GM23338 (cell line): ENCODE data around the gene LRRC25. TPM values are rescaled to one million over a fixed set of nuclear protein-coding genes. Genes with fewer than 3 reads are reported as not detected.

Experiments used
- ATAC-seq: fragments of 200-7000 bp; cut with Tn5 transposase; 3 replicates; pipeline ENCODE4 v1.9.1; 2020
- DNase-seq: peaks from one replicate; pipeline ENCODE4 v3.0.0-alpha.2; 2015; ENCODE audit warnings: low spot score
- H2AFZ ChIP-seq: fragments of 200-600 bp; sonication (generic); 2 replicates; pipeline ENCODE4 v1.8.0; 2016; ENCODE audit warnings: antibody characterized with exemption, mild to moderate bottlenecking, moderate library complexity
- H3F3A ChIP-seq: fragments of 200-600 bp; sonication (generic); replicated peaks from 2 replicates; pipeline ENCODE4 v1.8.0; 2017; ENCODE audit warnings: antibody characterized with exemption, mixed run types, low read depth
- H3K27ac ChIP-seq: fragments of 200-600 bp; sonication (generic); 2 replicates; pipeline ENCODE4 v1.6.1; 2016; ENCODE audit warnings: low read depth
- H3K27me3 ChIP-seq: fragments of 200-600 bp; sonication (generic); 2 replicates; pipeline ENCODE4 v1.8.0; 2016; ENCODE audit warnings: mild to moderate bottlenecking, mixed run types, moderate library complexity; ENCODE audit not compliant: insufficient read depth
- H3K36me3 ChIP-seq: fragments of 200-600 bp; sonication (generic); 2 replicates; pipeline ENCODE4 v1.8.0; 2016; ENCODE audit warnings: mild to moderate bottlenecking; ENCODE audit not compliant: insufficient read depth
- H3K4me1 ChIP-seq: fragments of 200-600 bp; sonication (generic); 2 replicates; pipeline ENCODE4 v1.8.0; 2016; ENCODE audit warnings: mild to moderate bottlenecking, moderate library complexity; ENCODE audit not compliant: insufficient read depth
- H3K4me2 ChIP-seq: fragments of 200-600 bp; sonication (generic); 2 replicates; pipeline ENCODE4 v1.7.1; 2017; ENCODE audit warnings: mixed run types
- H3K4me3 ChIP-seq: fragments of 200-600 bp; sonication (generic); 2 replicates; pipeline ENCODE4 v1.6.1; 2016; ENCODE audit warnings: mixed run types
- H3K79me2 ChIP-seq: fragments of 200-600 bp; sonication (generic); replicated peaks from 2 replicates; pipeline ENCODE4 v1.8.0; 2017; ENCODE audit warnings: mild to moderate bottlenecking; ENCODE audit not compliant: insufficient read depth
- H3K9me2 ChIP-seq: fragments of 200-600 bp; sonication (generic); 2 replicates; pipeline ENCODE4 v1.8.0; 2017; ENCODE audit not compliant: insufficient read depth
- H4K20me1 ChIP-seq: fragments of 200-600 bp; sonication (generic); replicated peaks from 2 replicates; pipeline ENCODE4 v1.8.0; 2017; ENCODE audit warnings: mild to moderate bottlenecking; ENCODE audit not compliant: insufficient read depth
- H3K27ac Mint-ChIP-seq: 2 replicates; pipeline ENCODE4 v1.8.0; 2020; ENCODE audit warnings: inconsistent platforms, mild to moderate bottlenecking, moderate library complexity, mixed read lengths
- H3K27me3 Mint-ChIP-seq: 3 replicates; pipeline ENCODE4 v1.8.0; 2022; ENCODE audit warnings: low read depth, mild to moderate bottlenecking, moderate library complexity, mixed read lengths, inconsistent platforms; ENCODE audit not compliant: insufficient read depth, poor library complexity
- H3K36me3 Mint-ChIP-seq: 3 replicates; pipeline ENCODE4 v1.8.0; 2021; ENCODE audit warnings: low read depth, mild to moderate bottlenecking, inconsistent platforms, moderate library complexity, mixed read lengths
- H3K4me1 Mint-ChIP-seq: 3 replicates; pipeline ENCODE4 v1.8.0; 2020; ENCODE audit warnings: mild to moderate bottlenecking, inconsistent platforms, mixed read lengths
- H3K4me3 Mint-ChIP-seq: 3 replicates; pipeline ENCODE4 v1.8.0; 2021; ENCODE audit warnings: moderate library complexity, mild to moderate bottlenecking, inconsistent platforms, mixed read lengths
- H3K9me3 Mint-ChIP-seq: 3 replicates; pipeline ENCODE4 v1.8.0; 2020; ENCODE audit warnings: moderate library complexity, mild to moderate bottlenecking, inconsistent platforms, mixed read lengths
- CREB1 ChIP-seq: fragments of 250-450 bp; sonication (Bioruptor Pico); IDR thresholded peaks from 2 replicates; pipeline ENCODE4 v1.5.0; 2020; ENCODE audit warnings: low read depth, mild to moderate bottlenecking, moderate library complexity
- CTCF ChIP-seq, 2 experiments: fragments of 200-600 bp in 1 of 2; sonication (generic) in 1 of 2; conservative IDR thresholded peaks; 2 replicates each; pipeline versions ENCODE4 v1.5.1 to v1.6.1; 2016 to 2017; ENCODE audit warnings: antibody characterized with exemption in 2 of 2, low read depth in 2 of 2, mild to moderate bottlenecking in 2 of 2, moderate library complexity in 1 of 2
- ETS1 ChIP-seq: IDR thresholded peaks from 2 replicates; pipeline ENCODE4 v1.6.1; 2016; ENCODE audit warnings: antibody characterized with exemption
- EZH2 ChIP-seq: fragments of 200-600 bp; sonication (generic); IDR thresholded peaks from one replicate; pipeline ENCODE4 v1.8.0; 2017; ENCODE audit warnings: antibody characterized with exemption, mild to moderate bottlenecking, low read depth; ENCODE audit not compliant: unreplicated experiment
- EZH2phosphoT487 ChIP-seq: fragments of 200-600 bp; sonication (generic); IDR thresholded peaks from one replicate; pipeline ENCODE4 v1.8.1; 2018; ENCODE audit warnings: antibody characterized with exemption; ENCODE audit not compliant: unreplicated experiment
- JUNB ChIP-seq: IDR thresholded peaks from one replicate; pipeline ENCODE4 v1.6.1; 2016; ENCODE audit warnings: antibody characterized with exemption; ENCODE audit not compliant: unreplicated experiment
- NANOG ChIP-seq: IDR thresholded peaks from 2 replicates; pipeline ENCODE4 v1.6.1; 2016; ENCODE audit warnings: antibody characterized with exemption, borderline replicate concordance
- POLR2AphosphoS5 ChIP-seq: IDR thresholded peaks from 2 replicates; pipeline ENCODE4 v1.6.1; 2016; ENCODE audit warnings: antibody characterized with exemption, low read depth
- REST ChIP-seq: IDR thresholded peaks from one replicate; pipeline ENCODE4 v1.6.1; 2018; ENCODE audit warnings: antibody characterized with exemption; ENCODE audit not compliant: unreplicated experiment
- STAT1 ChIP-seq: IDR thresholded peaks from one replicate; pipeline ENCODE4 v1.6.1; 2016; ENCODE audit warnings: antibody characterized with exemption; ENCODE audit not compliant: unreplicated experiment
- ZNF114 ChIP-seq: fragments of 250-450 bp; sonication (Bioruptor Pico); IDR thresholded peaks from 2 replicates; pipeline ENCODE4 v1.5.0; 2020; ENCODE audit warnings: mild to moderate bottlenecking, moderate library complexity
- ZNF331 ChIP-seq: fragments of 250-450 bp; sonication (Bioruptor Pico); IDR thresholded peaks from 2 replicates; pipeline ENCODE4 v1.5.0; 2020; ENCODE audit warnings: low read depth, mild to moderate bottlenecking, moderate library complexity
- ZNF462 ChIP-seq: fragments of 250-450 bp; sonication (Bioruptor Pico); IDR thresholded peaks from 2 replicates; pipeline ENCODE4 v1.5.0; 2020; ENCODE audit warnings: mild to moderate bottlenecking, moderate library complexity
- polyA plus RNA-seq: library from polyadenylated mRNA; unstranded; fragments of >200 nt; fragmentation: Nextera tagmentation; extraction: Ambion mirVana; gene quantifications from 2 replicates; pipeline ENCODE4 v1.2.1, GENCODE V29; 2016
- total RNA-seq: library from RNA; depleted of rRNA; stranded (reverse); fragments of >200 nt; shearing (Covaris generic); gene quantifications from 2 replicates; pipeline ENCODE4 v1.2.3, GENCODE V29; 2014

The LRRC25 gene
- total and polyA plus RNA-seq, 2 experiments from 2014 or later, result 0.17 to 0.24 TPM

- Histone ChIP-seq H3K4me1 (peaks cover 18% of the 10 kb centered on the region; the same call in 1 of the 2 replicates), H3K27ac (no peak overlapping the region), H3K27me3 (peaks cover 17% of the 10 kb centered on the region), H3K36me3 (no peaks in the 10 kb centered on the region), H3K9me2 (no peaks in the 10 kb centered on the region), H3K79me2 (no peaks in the 10 kb centered on the region), H3K4me2 (no peak overlapping the region), H2AFZ (no peak overlapping the region), H3K4me3 (no peak overlapping the region), H4K20me1 (peaks cover 6% of the 10 kb centered on the region; the same call in 1 of the 2 replicates), H3F3A (no peaks in the 10 kb centered on the region; the same call in 1 of the 2 replicates)
- H3K36me3 Mint-ChIP-seq, result no peaks in the 10 kb centered on the region
- TF ChIP-seq NANOG (no peak), EZH2phosphoT487 (no peak), EZH2 (no peak), POLR2AphosphoS5 (no peak), ZNF462 (CRISPR knock-in tag) (no peak), STAT1 (no peak), CTCF (conservative IDR thresholded peaks at IDR 0.05; ENCODE audit: low read depth in 2 of 2) (no peak), ZNF331 (no peak), ZNF114 (CRISPR knock-in tag) (no peak), ETS1 (no peak), CREB1 (CRISPR knock-in tag) (no peak), REST (no peak), JUNB (no peak)
- H3K4me3 Mint-ChIP-seq, result no peak overlapping the region
- peaks cover 27% of the 10 kb centered on the region for H3K27me3 Mint-ChIP-seq
- DNase-seq, result no peak
- no peak overlapping the region for H3K27ac Mint-ChIP-seq
- H3K4me1 Mint-ChIP-seq, result peaks cover 26% of the 10 kb centered on the region
- H3K9me3 Mint-ChIP-seq, result no peaks in the 10 kb centered on the region
- no peak for ATAC-seq
These were observed 27.6 kb upstream of the LRRC25 start for GRCh38 chr19:18424890-18425514.
